NCI-H2107 (cell line): Measurements from ENCODE around the gene MSLN.
"Not testable (repeated sequence)": the region's sequence is repeated elsewhere in the genome, so short reads cannot be mapped to it uniquely, and the experiment has no call there.

Experiments used
- DNase-seq: peaks from one replicate; lab custom pipeline; 2025; lab: John Stamatoyannopoulos, UW

The MSLN gene

DNA sequence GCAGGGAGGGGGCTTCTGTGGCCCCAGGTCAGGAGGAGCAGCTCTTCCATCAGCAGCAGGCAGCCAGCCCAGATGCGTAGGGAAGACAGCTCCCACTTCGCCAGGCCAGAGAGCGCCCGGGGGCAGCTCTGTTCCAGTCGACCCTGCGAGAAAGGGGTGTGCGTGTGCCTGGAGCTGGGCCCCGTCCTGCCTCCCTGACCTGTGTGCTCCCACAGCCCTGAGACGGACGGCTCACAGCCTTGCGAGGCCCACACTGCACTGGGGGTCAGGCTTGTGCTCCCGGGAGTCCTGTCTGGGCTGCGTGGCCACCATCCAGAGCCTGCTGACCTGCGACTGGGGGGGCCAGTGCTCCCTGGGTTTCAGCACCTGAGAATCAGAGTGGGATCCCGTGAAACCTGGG, 469 bp upstream of the MSLN start:
- no peak for DNase-seq

GRCh38 chr16:761625-762513, 1.3 kb downstream of the MSLN start:
- DNase-seq, result no peak

GRCh38 chr16:762595-763268, 2.2 kb downstream of the MSLN start:
- DNase-seq, result no peak

DNA sequence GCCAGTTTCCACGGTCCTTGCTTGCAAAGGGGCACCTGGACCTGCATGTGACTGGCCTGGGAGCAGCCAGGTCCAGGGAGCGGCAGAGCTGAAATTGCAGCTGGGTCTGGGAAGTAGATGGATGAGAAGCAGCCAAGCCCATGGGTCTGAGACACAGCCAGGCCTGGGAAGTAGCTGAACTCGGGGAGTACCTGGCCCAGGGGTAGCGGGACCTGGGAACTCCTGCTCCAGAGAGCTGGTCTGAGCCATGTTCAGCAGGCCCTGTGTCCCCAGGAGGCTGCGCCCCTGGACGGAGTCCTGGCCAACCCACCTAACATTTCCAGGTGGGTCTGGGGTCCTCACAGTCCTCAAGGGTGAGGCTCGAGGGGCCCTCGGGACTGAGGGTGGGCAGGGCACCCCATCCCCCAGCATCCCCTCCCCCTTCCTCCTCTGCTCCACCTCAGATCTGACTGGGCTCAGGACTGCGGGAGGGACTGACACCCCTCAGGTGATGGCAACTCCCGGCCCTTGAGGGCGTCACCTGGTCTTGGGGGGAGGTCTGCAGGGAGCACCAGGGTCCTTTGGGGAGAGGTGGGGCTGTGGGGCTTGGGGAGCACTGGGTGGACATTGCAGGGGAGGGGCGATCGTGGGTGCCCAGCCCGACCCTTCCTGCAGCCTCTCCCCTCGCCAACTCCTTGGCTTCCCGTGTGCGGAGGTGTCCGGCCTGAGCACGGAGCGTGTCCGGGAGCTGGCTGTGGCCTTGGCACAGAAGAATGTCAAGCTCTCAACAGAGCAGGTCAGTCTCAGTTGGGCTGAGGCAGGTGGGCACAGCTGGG, 3.0 kb downstream of the MSLN start:
- no peak for DNase-seq

GRCh38 chr16:764184-764750, 3.7 kb downstream of the MSLN start:
- no peak for DNase-seq

- no peak for DNase-seq
These were observed 4.4 kb downstream of the MSLN start for GRCh38 chr16:764848-765487.

GRCh38 chr16:765488-765865, 4.9 kb downstream of the MSLN start:
- no peak for DNase-seq

DNA sequence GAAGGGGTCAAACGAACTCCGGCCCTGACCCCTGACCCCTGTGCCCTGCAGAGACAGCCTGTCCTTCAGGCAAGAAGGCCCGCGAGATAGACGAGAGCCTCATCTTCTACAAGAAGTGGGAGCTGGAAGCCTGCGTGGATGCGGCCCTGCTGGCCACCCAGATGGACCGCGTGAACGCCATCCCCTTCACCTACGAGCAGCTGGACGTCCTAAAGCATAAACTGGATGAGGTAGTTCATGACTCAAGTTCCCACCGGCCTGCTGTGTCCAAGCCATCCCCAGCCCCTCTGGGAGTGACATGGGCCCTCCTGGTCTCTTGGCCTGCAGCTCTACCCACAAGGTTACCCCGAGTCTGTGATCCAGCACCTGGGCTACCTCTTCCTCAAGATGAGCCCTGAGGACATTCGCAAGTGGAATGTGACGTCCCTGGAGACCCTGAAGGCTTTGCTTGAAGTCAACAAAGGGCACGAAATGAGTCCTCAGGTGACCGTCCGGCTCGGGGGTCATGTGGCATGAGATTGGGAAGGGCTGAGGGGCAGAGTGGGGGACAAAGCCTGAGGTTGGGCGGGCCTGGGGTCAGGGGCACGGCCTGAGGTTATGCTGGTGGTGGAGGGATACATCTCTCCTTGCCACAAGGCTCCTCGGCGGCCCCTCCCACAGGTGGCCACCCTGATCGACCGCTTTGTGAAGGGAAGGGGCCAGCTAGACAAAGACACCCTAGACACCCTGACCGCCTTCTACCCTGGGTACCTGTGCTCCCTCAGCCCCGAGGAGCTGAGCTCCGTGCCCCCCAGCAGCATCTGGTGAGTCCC, 5.7 kb downstream of the MSLN start:
- no peak for DNase-seq

DNA sequence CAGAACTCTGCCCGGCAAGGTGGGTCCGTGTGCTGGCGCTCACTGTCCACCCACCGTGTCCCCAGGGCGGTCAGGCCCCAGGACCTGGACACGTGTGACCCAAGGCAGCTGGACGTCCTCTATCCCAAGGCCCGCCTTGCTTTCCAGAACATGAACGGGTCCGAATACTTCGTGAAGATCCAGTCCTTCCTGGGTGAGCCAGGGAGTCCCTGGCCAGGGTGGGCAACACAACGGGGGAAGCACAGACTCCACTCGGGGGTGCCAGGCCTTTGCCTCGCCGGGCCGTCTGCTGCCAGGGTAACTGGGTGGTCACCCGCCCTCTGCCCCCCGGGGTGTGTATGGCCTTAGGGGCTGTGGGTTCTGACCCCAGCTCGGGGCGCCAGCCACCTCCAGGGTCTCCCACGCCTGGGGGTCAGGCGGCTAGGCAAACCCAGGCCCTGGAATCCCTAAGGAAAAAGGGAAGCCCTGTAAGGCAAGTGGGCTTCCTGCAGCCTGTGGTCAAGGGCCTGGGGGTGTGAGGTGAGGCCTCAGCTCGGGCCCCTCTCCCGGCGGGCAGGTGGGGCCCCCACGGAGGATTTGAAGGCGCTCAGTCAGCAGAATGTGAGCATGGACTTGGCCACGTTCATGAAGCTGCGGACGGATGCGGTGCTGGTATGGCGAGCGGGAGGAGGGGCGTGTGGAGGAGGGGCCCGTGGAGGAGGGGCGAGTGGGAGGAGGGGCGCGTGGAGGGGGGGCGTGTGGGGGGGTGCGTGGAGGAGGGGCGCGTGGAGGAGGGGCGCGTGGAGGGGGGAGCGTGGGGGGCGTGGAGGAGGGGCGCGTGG, 6.5 kb downstream of the MSLN start:
- no peak for DNase-seq

DNA sequence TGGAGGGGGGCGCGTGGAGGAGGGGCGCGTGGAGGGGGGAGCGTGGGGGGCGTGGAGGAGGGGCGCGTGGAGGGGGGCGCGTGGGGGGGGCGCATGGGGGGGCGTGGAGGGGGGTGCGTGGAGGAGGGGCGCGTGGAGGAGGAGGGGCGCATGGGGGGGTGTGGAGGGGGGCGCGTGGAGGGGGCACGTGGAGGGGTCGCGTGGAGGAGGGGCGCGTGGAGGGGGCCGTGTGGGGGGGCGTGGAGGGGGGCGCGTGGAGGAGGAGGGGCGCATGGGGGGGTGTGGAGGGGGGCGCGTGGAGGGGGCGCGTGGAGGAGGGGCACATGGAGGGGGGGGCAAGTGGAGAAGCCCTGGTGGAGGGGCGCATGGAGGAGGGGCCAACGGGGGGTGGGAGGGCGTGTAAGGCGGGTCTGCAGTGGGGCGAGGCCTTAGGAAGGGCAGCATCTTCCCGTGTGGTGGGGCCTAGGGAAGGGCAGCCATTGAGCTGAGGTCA, 7.3 kb downstream of the MSLN start:
- no peak for DNase-seq

- no peak for DNase-seq
These were observed 7.9 kb downstream of the MSLN start for GRCh38 chr16:768428-768827.

GRCh38 chr16:769184-769784, 8.8 kb downstream of the MSLN start:
- DNase-seq, result no peak

DNA sequence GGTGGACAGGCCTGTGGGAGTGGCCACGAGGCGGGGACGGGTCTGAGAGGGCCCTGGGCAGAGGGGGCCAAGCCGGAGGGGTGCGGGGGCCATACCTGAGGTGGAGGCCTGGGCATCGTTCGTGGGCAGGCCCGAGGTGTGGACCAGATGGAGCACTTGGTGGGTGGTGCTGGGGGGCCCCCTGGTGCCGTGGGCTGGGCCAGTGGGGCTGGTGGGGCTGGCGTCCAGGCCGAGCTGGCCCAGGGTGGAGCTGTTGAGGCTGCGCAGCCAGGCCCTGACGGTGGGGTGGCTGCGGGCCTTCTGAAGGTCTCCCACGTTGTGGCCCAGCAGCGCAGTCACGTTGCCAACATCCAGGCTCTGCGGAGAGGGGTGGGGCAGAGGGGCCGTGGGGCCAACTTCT, 9.4 kb downstream of the MSLN start:
- DNase-seq, result no peak

- no peak for DNase-seq
These were observed 9.9 kb downstream of the MSLN start for GRCh38 chr16:770411-770810.

GRCh38 chr16:772959-773358, 12.4 kb downstream of the MSLN start:
- no peak for DNase-seq

DNA sequence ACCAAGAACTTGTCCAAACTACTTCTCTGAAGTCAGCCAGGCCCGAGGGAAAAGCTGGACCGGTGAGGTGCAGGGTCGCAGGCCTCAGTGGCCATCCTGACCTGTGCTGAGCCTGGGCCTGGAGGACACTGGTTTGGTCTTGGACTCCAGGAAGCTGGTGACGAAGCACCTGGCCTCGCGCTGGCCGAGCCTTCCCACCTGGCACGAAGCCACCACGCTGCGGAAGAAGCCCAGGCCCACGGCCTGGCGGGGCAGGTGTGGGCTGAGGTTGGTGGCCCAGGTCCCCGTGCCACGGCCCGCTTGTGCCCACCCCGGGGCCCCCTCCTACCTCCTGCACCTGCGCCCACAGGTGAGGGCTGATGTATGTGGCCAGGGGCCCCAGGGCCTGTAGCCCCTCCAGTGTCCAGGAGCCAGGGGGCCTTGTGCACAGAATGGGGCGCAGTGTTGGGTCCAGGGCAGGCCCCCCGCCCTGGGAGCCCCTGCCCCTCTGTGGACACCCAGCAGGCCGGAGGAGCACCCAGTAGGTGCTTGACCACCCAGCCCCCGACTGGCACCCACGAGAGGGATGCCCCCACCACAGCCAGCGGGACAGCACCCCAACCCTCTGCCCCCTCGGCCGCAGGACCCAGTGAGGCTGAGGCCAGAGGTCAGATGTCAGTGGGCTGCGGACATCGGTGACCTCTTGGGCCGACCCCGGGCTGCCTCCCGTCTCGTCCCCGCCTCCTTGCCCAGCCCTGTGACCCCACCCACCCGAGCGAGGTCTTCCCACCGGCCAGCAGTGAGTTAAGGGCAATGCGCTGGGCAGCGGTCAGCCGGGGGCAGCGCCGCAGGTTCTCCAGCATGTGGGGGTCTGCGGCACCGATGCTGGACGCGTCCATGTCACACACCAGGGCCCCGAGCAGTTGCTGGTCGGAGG, 13.8 kb downstream of the MSLN start:
- DNase-seq, result no peak

GRCh38 chr16:775236-775796, 14.8 kb downstream of the MSLN start:
- DNase-seq, result no peak

- DNase-seq, result not testable (repeated sequence)
These were observed 15.8 kb downstream of the MSLN start for GRCh38 chr16:776298-776697.
